ENCODE measurements around the gene CAMLG. TPM values are rescaled to one million over a fixed set of nuclear protein-coding genes. Genes with fewer than 3 reads are reported as not detected.

Gene CAMLG
- total and polyA plus RNA-seq, 2 of the 13 experiments (the other 11 are each of a cell fraction or from before 2014, with no cell fraction given) = 14.2 to 19.8 TPM

DNA sequence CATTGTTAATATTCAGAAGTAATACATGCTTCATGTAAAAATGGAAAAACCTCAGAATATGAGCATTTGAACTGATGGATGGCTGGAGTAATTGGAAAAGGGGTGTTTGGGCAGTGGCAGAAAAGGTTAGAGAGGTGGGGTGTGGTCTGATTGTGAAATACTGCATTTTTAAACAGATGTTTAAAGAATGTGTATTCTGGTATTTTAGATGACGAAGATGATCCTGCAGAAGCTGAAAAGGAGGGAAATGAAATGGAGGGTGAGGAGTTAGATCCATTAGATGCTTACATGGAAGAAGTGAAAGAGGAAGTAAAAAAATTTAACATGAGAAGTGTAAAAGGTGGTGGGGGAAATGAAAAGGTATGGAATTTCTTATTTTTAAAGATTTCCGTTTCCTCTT lies 39.0 kb downstream of the CAMLG start:
- Histone ChIP-seq H3K27ac (ENCODE audit: extremely low read length, insufficient read depth, low read length) (no peak overlapping the region), H3K36me3 (replicated peaks in 1 of 2; ENCODE audit: control insufficient read depth in 1 of 2, insufficient read depth in 2 of 2, low read length in 2 of 2) (peaks cover 11 to 70% of the 10 kb centered on the region in 2 experiments), H3K27me3 (ENCODE audit: control insufficient read depth in 1 of 2, insufficient read depth in 2 of 2, low read length in 2 of 2) (no peaks in the 10 kb centered on the region), H3K4me1 (ENCODE audit: insufficient read depth, low read length) (no peaks in the 10 kb centered on the region), H3K9ac (ENCODE audit: insufficient read depth, low read depth, low read length) (no peak overlapping the region), H3K4me3 (replicated peaks in 1 of 3; ENCODE audit: insufficient read depth in 1 of 3, low read depth in 2 of 3, low read length in 3 of 3) (no peak overlapping the region), H2AFZ (ENCODE audit: low read length) (no peak overlapping the region), H4K20me1 (ENCODE audit: insufficient read depth, low read length) (no peaks in the 10 kb centered on the region), H3K79me2 (ENCODE audit: insufficient read depth, low read length) (no peaks in the 10 kb centered on the region), H3K4me2 (ENCODE audit: low read depth, low read length) (no peak overlapping the region), H3K9me3 (ENCODE audit: low read length) (no peaks in the 10 kb centered on the region)
- DNase-seq (ENCODE audit: low spot score) (no peak), ATAC-seq (no peak), FAIRE-seq (no peak)
- TF ChIP-seq, protein P1, sequence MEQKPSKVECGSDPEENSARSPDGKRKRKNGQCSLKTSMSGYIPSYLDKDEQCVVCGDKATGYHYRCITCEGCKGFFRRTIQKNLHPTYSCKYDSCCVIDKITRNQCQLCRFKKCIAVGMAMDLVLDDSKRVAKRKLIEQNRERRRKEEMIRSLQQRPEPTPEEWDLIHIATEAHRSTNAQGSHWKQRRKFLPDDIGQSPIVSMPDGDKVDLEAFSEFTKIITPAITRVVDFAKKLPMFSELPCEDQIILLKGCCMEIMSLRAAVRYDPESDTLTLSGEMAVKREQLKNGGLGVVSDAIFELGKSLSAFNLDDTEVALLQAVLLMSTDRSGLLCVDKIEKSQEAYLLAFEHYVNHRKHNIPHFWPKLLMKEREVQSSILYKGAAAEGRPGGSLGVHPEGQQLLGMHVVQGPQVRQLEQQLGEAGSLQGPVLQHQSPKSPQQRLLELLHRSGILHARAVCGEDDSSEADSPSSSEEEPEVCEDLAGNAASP (CRISPR knock-in tag; IDR thresholded peaks at IDR 0.05; ENCODE audit: borderline replicate concordance) = no peak
- no peak for TF ChIP-seq DNMT3B (CRISPR knock-in tag; conservative IDR thresholded peaks at IDR 0.05)
- no peak for TF ChIP-seq RFX1 (IDR thresholded peaks at IDR 0.05)
- no peak for TF ChIP-seq NCOR1 (IDR thresholded peaks at IDR 0.05; ENCODE audit: borderline replicate concordance, low read length)
- intact Hi-C loops (cut with micrococcal nuclease; ENCODE audit: unreplicated experiment) = no loop called here
- ChIA-PET POLR2A (no interaction called here), CTCF (ENCODE audit: low intra/inter-chr PET ratio, low total read pairs) (no interaction called here)
- no TSS peak for BruUV-seq (replicated peaks)
- WGBS (ENCODE audit: low lambda C conversion rate) = 96% methylated on average over 2 of the region's 2 CpGs
- in situ Hi-C loops (cut with HindIII; ENCODE audit: extremely low pct_ligation_motif_present, low pct_unique_long_range_greater_than_20kb) = no loop called here

GRCh38 chr5:134784241-134784920 lies 46.0 kb downstream of the CAMLG start:
- H3K79me2 ChIP-seq (ENCODE audit: insufficient read depth, low read length) = no peaks in the 10 kb centered on the region
- intact Hi-C loops (cut with micrococcal nuclease; ENCODE audit: unreplicated experiment) = no loop called here
- DNase-seq (ENCODE audit: low spot score) (no peak), FAIRE-seq (no peak), ATAC-seq (no peak)
- no peaks in the 10 kb centered on the region for H4K20me1 ChIP-seq (ENCODE audit: insufficient read depth, low read length)
- peaks cover 20 to 89% of the 10 kb centered on the region in 2 experiments for H3K36me3 ChIP-seq (replicated peaks in 1 of 2; ENCODE audit: control insufficient read depth in 1 of 2, insufficient read depth in 2 of 2, low read length in 2 of 2)
- WGBS (ENCODE audit: low lambda C conversion rate) = 96% methylated on average over 4 of the region's 4 CpGs
- H3K4me1 ChIP-seq (ENCODE audit: insufficient read depth, low read length) = no peaks in the 10 kb centered on the region
- in situ Hi-C loops (cut with HindIII; ENCODE audit: extremely low pct_ligation_motif_present, low pct_unique_long_range_greater_than_20kb) = no loop called here
- no peak overlapping the region for H3K27ac ChIP-seq (ENCODE audit: extremely low read length, insufficient read depth, low read length)
- CTCF ChIA-PET (ENCODE audit: low intra/inter-chr PET ratio, low total read pairs) = no interaction called here
- no peak overlapping the region for H3K4me3 ChIP-seq (replicated peaks in 1 of 3; ENCODE audit: insufficient read depth in 1 of 3, low read depth in 2 of 3, low read length in 3 of 3)
- H3K4me2 ChIP-seq (ENCODE audit: low read depth, low read length) = no peak overlapping the region
- BruUV-seq (replicated peaks) = TSS peak; percentile 25
- H3K27me3 ChIP-seq (ENCODE audit: control insufficient read depth in 1 of 2, insufficient read depth in 2 of 2, low read length in 2 of 2) = no peaks in the 10 kb centered on the region
- no peak overlapping the region for H2AFZ ChIP-seq (ENCODE audit: low read length)
- no peak overlapping the region for H3K9ac ChIP-seq (ENCODE audit: insufficient read depth, low read depth, low read length)
- no peaks in the 10 kb centered on the region for H3K9me3 ChIP-seq (ENCODE audit: low read length)
- POLR2A ChIA-PET = interaction anchor here (1.0 kb wide), 1 partner anchor 121 kb away, joined by 4 read pairs; the partner anchor contains the start of gene PCBD2
- TF ChIP-seq ZFP90 (CRISPR knock-in tag; IDR thresholded peaks at IDR 0.05; ENCODE audit: borderline replicate concordance) (no peak), ZFP91 (CRISPR knock-in tag; IDR thresholded peaks at IDR 0.05; ENCODE audit: borderline replicate concordance) (no peak), KMT2B (CRISPR knock-in tag; IDR thresholded peaks at IDR 0.05) (no peak), ZSCAN25 (CRISPR knock-in tag; IDR thresholded peaks at IDR 0.05) (no peak), ZSCAN31 (CRISPR knock-in tag; IDR thresholded peaks at IDR 0.05; ENCODE audit: low read depth) (no peak), CHD2 (IDR thresholded peaks at IDR 0.05; ENCODE audit: low read depth, low read length) (no peak)
- TF ChIP-seq, protein P2, sequence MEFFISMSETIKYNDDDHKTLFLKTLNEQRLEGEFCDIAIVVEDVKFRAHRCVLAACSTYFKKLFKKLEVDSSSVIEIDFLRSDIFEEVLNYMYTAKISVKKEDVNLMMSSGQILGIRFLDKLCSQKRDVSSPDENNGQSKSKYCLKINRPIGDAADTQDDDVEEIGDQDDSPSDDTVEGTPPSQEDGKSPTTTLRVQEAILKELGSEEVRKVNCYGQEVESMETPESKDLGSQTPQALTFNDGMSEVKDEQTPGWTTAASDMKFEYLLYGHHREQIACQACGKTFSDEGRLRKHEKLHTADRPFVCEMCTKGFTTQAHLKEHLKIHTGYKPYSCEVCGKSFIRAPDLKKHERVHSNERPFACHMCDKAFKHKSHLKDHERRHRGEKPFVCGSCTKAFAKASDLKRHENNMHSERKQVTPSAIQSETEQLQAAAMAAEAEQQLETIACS (CRISPR knock-in tag; IDR thresholded peaks at IDR 0.05) = no peak
- TF ChIP-seq, protein P3, sequence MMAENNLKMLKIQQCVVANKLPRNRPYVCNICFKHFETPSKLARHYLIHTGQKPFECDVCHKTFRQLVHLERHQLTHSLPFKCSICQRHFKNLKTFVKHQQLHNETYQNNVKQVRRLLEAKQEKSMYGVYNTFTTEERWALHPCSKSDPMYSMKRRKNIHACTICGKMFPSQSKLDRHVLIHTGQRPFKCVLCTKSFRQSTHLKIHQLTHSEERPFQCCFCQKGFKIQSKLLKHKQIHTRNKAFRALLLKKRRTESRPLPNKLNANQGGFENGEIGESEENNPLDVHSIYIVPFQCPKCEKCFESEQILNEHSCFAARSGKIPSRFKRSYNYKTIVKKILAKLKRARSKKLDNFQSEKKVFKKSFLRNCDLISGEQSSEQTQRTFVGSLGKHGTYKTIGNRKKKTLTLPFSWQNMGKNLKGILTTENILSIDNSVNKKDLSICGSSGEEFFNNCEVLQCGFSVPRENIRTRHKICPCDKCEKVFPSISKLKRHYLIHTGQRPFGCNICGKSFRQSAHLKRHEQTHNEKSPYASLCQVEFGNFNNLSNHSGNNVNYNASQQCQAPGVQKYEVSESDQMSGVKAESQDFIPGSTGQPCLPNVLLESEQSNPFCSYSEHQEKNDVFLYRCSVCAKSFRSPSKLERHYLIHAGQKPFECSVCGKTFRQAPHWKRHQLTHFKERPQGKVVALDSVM (CRISPR knock-in tag; IDR thresholded peaks at IDR 0.05) = no peak
